ENCODE measurements around the gene RALB.

RALB gene

GRCh38 chr2:120253021-120253882 is 600 bp downstream of the RALB start (continued):
- no peak for TF ChIP-seq PRDM2 (tag by site-specific recombination; IDR thresholded peaks at IDR 0.05; ENCODE audit: borderline replicate concordance)
- peak; percentile 78; the same call in 1 of the 2 replicates for TF ChIP-seq PBX3 (CRISPR knock-in tag; IDR thresholded peaks at IDR 0.05)
- no peak for TF ChIP-seq REPIN1 (tag by site-specific recombination; IDR thresholded peaks at IDR 0.05; ENCODE audit: low read depth)
- no peak for TF ChIP-seq ZNF341 (tag by site-specific recombination; IDR thresholded peaks at IDR 0.05; ENCODE audit: low read depth)
- TF ChIP-seq ZNF571 (tag by site-specific recombination; IDR thresholded peaks at IDR 0.05), result no peak
- TF ChIP-seq ZNF274 (IDR thresholded peaks at IDR 0.05; ENCODE audit: low read length), result no peak
- TF ChIP-seq ZNF274 (tag by site-specific recombination; IDR thresholded peaks at IDR 0.05; ENCODE audit: borderline replicate concordance), result no peak
- TF ChIP-seq ZNF175 (tag by site-specific recombination; IDR thresholded peaks at IDR 0.05), result no peak
- peak; percentile 56 for TF ChIP-seq GLIS1 (tag by site-specific recombination; IDR thresholded peaks at IDR 0.05)
- TF ChIP-seq YY2 (tag by site-specific recombination; IDR thresholded peaks at IDR 0.05), result no peak
- TF ChIP-seq SCRT2 (tag by site-specific recombination; IDR thresholded peaks at IDR 0.05), result no peak
- TF ChIP-seq KLF17 (tag by site-specific recombination; IDR thresholded peaks at IDR 0.05), result 0 out of 2 replicates have a peak, but pooled peaks have one; percentile 20
- TF ChIP-seq ZBTB21 (tag by site-specific recombination; IDR thresholded peaks at IDR 0.05), result no peak
- no peak for TF ChIP-seq ZNF645 (tag by site-specific recombination; IDR thresholded peaks at IDR 0.05)
- peak; percentile 81 for TF ChIP-seq CTCF (tag by site-specific recombination; IDR thresholded peaks at IDR 0.05)
- no peak for TF ChIP-seq ZNF16 (tag by site-specific recombination; IDR thresholded peaks at IDR 0.05; ENCODE audit: low read depth)
- TF ChIP-seq ZNF311 (tag by site-specific recombination; IDR thresholded peaks at IDR 0.05; ENCODE audit: borderline replicate concordance), result no peak
- 0 out of 2 replicates have a peak, but pooled peaks have one; percentile 30 for TF ChIP-seq ZSCAN30 (tag by site-specific recombination; IDR thresholded peaks at IDR 0.05)
- TF ChIP-seq BCL6B (tag by site-specific recombination; IDR thresholded peaks at IDR 0.05), result no peak
- no peak; the same call in 1 of the 2 replicates for TF ChIP-seq SP2 (tag by site-specific recombination; IDR thresholded peaks at IDR 0.05)
- TF ChIP-seq ZNF138 (tag by site-specific recombination; IDR thresholded peaks at IDR 0.05; ENCODE audit: borderline replicate concordance), result no peak
- TF ChIP-seq ZBTB10 (tag by site-specific recombination; IDR thresholded peaks at IDR 0.05), result no peak
- TF ChIP-seq ZBTB1 (tag by site-specific recombination; IDR thresholded peaks at IDR 0.05), result no peak
- TF ChIP-seq ZNF548 (tag by site-specific recombination; IDR thresholded peaks at IDR 0.05), result no peak

All from HEK293 (cell line).